HEK293T (cell line): ENCODE data around the gene LRRIQ1.
"Not testable (repeated sequence)": the region's sequence is repeated elsewhere in the genome, so short reads cannot be mapped to it uniquely, and the experiment has no call there.

ENCODE experiments used
- CTCF ChIA-PET: fragments of 350-600 bp; formaldehyde crosslinking; extraction: SDS; loops from one replicate; lab custom pipeline; 2021; ENCODE audit warnings: antibody characterized with exemption, inconsistent platforms; lab: Yijun Ruan, JAX
- POLR2A ChIA-PET: fragments of 350-600 bp; formaldehyde crosslinking; extraction: SDS; loops from one replicate; lab custom pipeline; 2020; ENCODE audit warnings: antibody characterized with exemption, inconsistent platforms; lab: Yijun Ruan, JAX
- DNase-seq: peaks from one replicate; pipeline ENCODE4 v3.0.0; 2012; ENCODE audit warnings: mixed read lengths; ENCODE audit errors: extremely low spot score
- ARNT ChIP-seq: fragments of 450-650 bp; IDR thresholded peaks from 2 replicates; pipeline ENCODE4 v1.6.1; 2017; ENCODE audit warnings: mild to moderate bottlenecking
- BHLHE40 ChIP-seq: fragments of 450-650 bp; IDR thresholded peaks from 2 replicates; pipeline ENCODE4 v1.6.1; 2016; ENCODE audit warnings: mild to moderate bottlenecking, moderate library complexity, borderline replicate concordance
- CTBP1 ChIP-seq: fragments of 450-650 bp; IDR thresholded peaks from 2 replicates; pipeline ENCODE4 v1.6.1; 2016; ENCODE audit warnings: borderline replicate concordance
- ELF4 ChIP-seq: fragments of 450-650 bp; IDR thresholded peaks from 2 replicates; pipeline ENCODE4 v1.6.1; 2017; ENCODE audit warnings: antibody characterized with exemption
- FOXA1 ChIP-seq: fragments of 450-650 bp; IDR thresholded peaks from 2 replicates; pipeline ENCODE4 v1.6.1; 2016; ENCODE audit warnings: mild to moderate bottlenecking
- FOXK2 ChIP-seq: fragments of 450-650 bp; IDR thresholded peaks from 2 replicates; pipeline ENCODE4 v1.6.1; 2016; ENCODE audit warnings: mild to moderate bottlenecking
- FOXM1 ChIP-seq: fragments of 450-650 bp; IDR thresholded peaks from 2 replicates; pipeline ENCODE4 v1.6.1; 2017; ENCODE audit warnings: mild to moderate bottlenecking, borderline replicate concordance
- HDGF ChIP-seq: fragments of 450-650 bp; IDR thresholded peaks from 2 replicates; pipeline ENCODE4 v1.6.1; 2017; ENCODE audit warnings: antibody characterized with exemption, borderline replicate concordance
- L3MBTL2 ChIP-seq: fragments of 450-650 bp; conservative IDR thresholded peaks from 2 replicates; pipeline ENCODE4 v1.6.1; 2016; ENCODE audit warnings: mild to moderate bottlenecking
- LEF1 ChIP-seq: fragments of 450-650 bp; IDR thresholded peaks from 2 replicates; pipeline ENCODE4 v1.6.1; 2017; ENCODE audit warnings: mild to moderate bottlenecking, borderline replicate concordance
- NFRKB ChIP-seq: fragments of 450-650 bp; IDR thresholded peaks from 2 replicates; pipeline ENCODE4 v1.6.1; 2016; ENCODE audit warnings: mild to moderate bottlenecking, moderate library complexity
- SP1 ChIP-seq: fragments of 450-650 bp; IDR thresholded peaks from 2 replicates; pipeline ENCODE4 v1.6.1; 2017
- SUZ12 ChIP-seq: fragments of 450-650 bp; IDR thresholded peaks from 2 replicates; pipeline ENCODE4 v1.6.1; 2016; ENCODE audit warnings: mild to moderate bottlenecking
- TARDBP ChIP-seq: fragments of 450-650 bp; IDR thresholded peaks from 2 replicates; pipeline ENCODE4 v1.6.1; 2016
- ZNF384 ChIP-seq: fragments of 450-650 bp; IDR thresholded peaks from 2 replicates; pipeline ENCODE4 v1.6.1; 2016
- TF ChIP-seq, protein P1 (sequence below): fragments of 450-650 bp; IDR thresholded peaks from 2 replicates; pipeline ENCODE4 v1.6.1; 2016

LRRIQ1 gene

DNA sequence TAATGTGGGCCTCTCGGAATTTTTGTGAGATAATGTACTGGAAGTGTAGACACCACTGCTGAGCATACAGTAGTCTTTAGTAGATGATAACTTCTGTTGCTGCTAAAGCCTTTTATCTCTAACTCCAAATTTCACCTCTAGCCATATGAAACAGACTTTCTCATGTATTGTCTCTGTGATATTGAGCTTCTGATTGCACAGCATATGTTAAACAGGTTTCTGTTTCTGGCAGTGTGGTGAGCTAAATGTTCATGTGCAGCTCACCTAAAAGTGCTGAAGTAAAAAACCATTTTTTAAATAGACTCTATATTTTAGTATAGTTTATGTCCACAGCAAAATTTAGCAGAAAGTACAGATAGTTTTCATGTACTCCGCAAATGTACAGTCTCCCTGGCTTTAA is 154.6 kb downstream of the LRRIQ1 start:
- DNase-seq = no peak
- no peak for TF ChIP-seq ELF4
- TF ChIP-seq FOXA1 = no peak
- TF ChIP-seq FOXM1 = no peak
- TF ChIP-seq FOXK2 = no peak
- TF ChIP-seq SP1 = no peak
- TF ChIP-seq CTBP1 = no peak
- no peak for TF ChIP-seq BHLHE40
- TF ChIP-seq ARNT = no peak
- TF ChIP-seq NFRKB = no peak
- no peak for TF ChIP-seq TARDBP
- no peak for TF ChIP-seq ZNF384
- TF ChIP-seq HDGF = no peak
- TF ChIP-seq LEF1 = no peak
- TF ChIP-seq, protein P1, sequence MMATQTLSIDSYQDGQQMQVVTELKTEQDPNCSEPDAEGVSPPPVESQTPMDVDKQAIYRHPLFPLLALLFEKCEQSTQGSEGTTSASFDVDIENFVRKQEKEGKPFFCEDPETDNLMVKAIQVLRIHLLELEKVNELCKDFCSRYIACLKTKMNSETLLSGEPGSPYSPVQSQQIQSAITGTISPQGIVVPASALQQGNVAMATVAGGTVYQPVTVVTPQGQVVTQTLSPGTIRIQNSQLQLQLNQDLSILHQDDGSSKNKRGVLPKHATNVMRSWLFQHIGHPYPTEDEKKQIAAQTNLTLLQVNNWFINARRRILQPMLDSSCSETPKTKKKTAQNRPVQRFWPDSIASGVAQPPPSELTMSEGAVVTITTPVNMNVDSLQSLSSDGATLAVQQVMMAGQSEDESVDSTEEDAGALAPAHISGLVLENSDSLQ = no peak
- TF ChIP-seq L3MBTL2 = no peak
- no peak for TF ChIP-seq SUZ12
- ChIA-PET POLR2A (no interaction called here), CTCF (no interaction called here)

DNA sequence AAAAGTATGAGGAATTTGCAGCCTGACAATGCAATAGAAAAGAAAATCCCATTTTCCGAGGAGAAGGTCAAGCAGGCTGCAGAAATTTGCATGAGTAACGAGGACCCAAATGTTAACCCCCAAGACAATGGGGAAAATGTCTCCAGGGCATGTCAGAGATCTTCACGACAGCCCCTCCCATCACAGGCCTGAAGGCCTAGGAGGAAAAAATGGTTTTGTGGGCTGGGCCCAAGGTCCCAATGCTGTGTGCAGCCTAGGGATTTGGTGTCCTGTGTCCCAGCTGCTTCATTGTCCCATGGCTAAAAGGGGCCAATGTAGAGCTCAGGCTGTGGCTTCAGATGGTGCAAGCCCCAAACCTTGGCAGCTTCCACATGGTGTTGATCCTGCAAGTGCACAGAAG is 167.7 kb downstream of the LRRIQ1 start:
- CTCF ChIA-PET, DNase-seq, POLR2A ChIA-PET: not testable (repeated sequence)

GRCh38 chr12:85206543-85206942 is 170.4 kb downstream of the LRRIQ1 start:
- POLR2A ChIA-PET = no interaction called here

GRCh38 chr12:85224339-85224738 is 188.2 kb downstream of the LRRIQ1 start:
- POLR2A ChIA-PET = not testable (repeated sequence)

More at GRCh38 chr12:85206543-85206942, 170.4 kb downstream of the LRRIQ1 start:
- CTCF ChIA-PET = no interaction called here
- DNase-seq = no peak
- no peak for TF ChIP-seq SUZ12
- no peak for TF ChIP-seq ZNF384
- no peak for TF ChIP-seq FOXM1
- no peak for TF ChIP-seq CTBP1
- no peak for TF ChIP-seq HDGF
- no peak for TF ChIP-seq FOXA1
- TF ChIP-seq LEF1 = no peak
- no peak for TF ChIP-seq ELF4
- no peak for TF ChIP-seq L3MBTL2
- no peak for TF ChIP-seq SP1
- TF ChIP-seq FOXK2 = no peak
- TF ChIP-seq ARNT = no peak
- TF ChIP-seq BHLHE40 = no peak
- no peak for TF ChIP-seq NFRKB
- no peak for TF ChIP-seq TARDBP
- TF ChIP-seq, protein P1 = no peak

GRCh38 chr12:85225501-85225900 is 189.3 kb downstream of the LRRIQ1 start:
- no peak for DNase-seq
- POLR2A ChIA-PET = no interaction called here
- CTCF ChIA-PET = no interaction called here
- no peak for TF ChIP-seq NFRKB
- no peak for TF ChIP-seq SUZ12
- TF ChIP-seq ZNF384 = no peak
- TF ChIP-seq ARNT = no peak
- no peak for TF ChIP-seq LEF1
- no peak for TF ChIP-seq SP1

More at GRCh38 chr12:85224339-85224738, 188.2 kb downstream of the LRRIQ1 start:
- DNase-seq, CTCF ChIA-PET: not testable (repeated sequence)

GRCh38 chr12:85237327-85237726 is 201.2 kb downstream of the LRRIQ1 start:
- TF ChIP-seq NFRKB (no peak), SP1 (no peak), SUZ12 (no peak)
- CTCF ChIA-PET = no interaction called here
- POLR2A ChIA-PET = no interaction called here
- no peak for DNase-seq

GRCh38 chr12:85244561-85244960 is 208.4 kb downstream of the LRRIQ1 start:
- POLR2A ChIA-PET = no interaction called here
- TF ChIP-seq FOXM1 = no peak
- no peak for TF ChIP-seq LEF1
- TF ChIP-seq SUZ12 = no peak
- no peak for TF ChIP-seq NFRKB
- no peak for TF ChIP-seq HDGF
- TF ChIP-seq FOXK2 = no peak
- no peak for TF ChIP-seq ARNT
- no peak for TF ChIP-seq ZNF384
- no peak for TF ChIP-seq SP1
- TF ChIP-seq ELF4 = no peak
- no peak for TF ChIP-seq TARDBP
- DNase-seq = no peak
- CTCF ChIA-PET = no interaction called here

GRCh38 chr12:85253853-85254252 is 217.7 kb downstream of the LRRIQ1 start:
- ChIA-PET CTCF (no interaction called here), POLR2A (no interaction called here)
- TF ChIP-seq NFRKB = no peak
- no peak for TF ChIP-seq FOXK2
- no peak for TF ChIP-seq CTBP1
- no peak for TF ChIP-seq L3MBTL2
- TF ChIP-seq, protein P1 = no peak
- no peak for TF ChIP-seq SUZ12
- TF ChIP-seq FOXA1 = no peak
- TF ChIP-seq FOXM1 = no peak
- no peak for TF ChIP-seq BHLHE40
- TF ChIP-seq SP1 = no peak
- TF ChIP-seq ZNF384 = no peak
- TF ChIP-seq HDGF = no peak
- no peak for DNase-seq
